Pancreas (tissue), 10 donors: ENCODE data around the gene HINFP. TPM values are rescaled to one million over a fixed set of nuclear protein-coding genes. Genes with fewer than 3 reads are reported as not detected.

Source experiments
- ATAC-seq, 4 donors: fragments of 200-7000 bp; cut with Tn5 transposase; one replicate each; pipeline versions ENCODE4 v1.8.0 to v1.9.1; 2020; ENCODE audit warnings: mild to moderate bottlenecking in 4 of 4, moderate library complexity in 4 of 4
- DNase-seq, 6 donors: peaks; one replicate each; pipeline ENCODE4 v3.0.0-alpha.2; 2020
- FAIRE-seq: peaks from 2 replicates; lab custom pipeline; 2012; peaks lifted over from hg19 to GRCh38; lab: Jason Lieb, UNC
- H3K27ac ChIP-seq, 4 donors: fragments of 200-600 bp; sonication (generic); 1 replicate in 3 of 4; 2 replicates in 1 of 4; pipeline versions ENCODE4 v1.5.0 to v1.8.0; 2020
- H3K27me3 ChIP-seq, 4 donors: fragments of 200-600 bp; one replicate each; pipeline ENCODE4 v1.8.0; 2021
- H3K36me3 ChIP-seq, 3 donors: fragments of 200-600 bp; sonication (generic) in 1 of 3; one replicate each; pipeline versions ENCODE4 v1.5.0 to v1.8.0; 2020 to 2021
- H3K4me1 ChIP-seq, 3 donors: fragments of 200-600 bp; one replicate each; pipeline ENCODE4 v1.8.0; 2021
- H3K4me3 ChIP-seq, 4 donors: fragments of 200-600 bp; sonication (generic) in 2 of 4; one replicate each; pipeline versions ENCODE4 v1.5.0 to v1.8.0; 2020 to 2021
- H3K9me3 ChIP-seq, 4 donors: fragments of 200-600 bp; one replicate each; pipeline ENCODE4 v1.8.0; 2021
- WGBS, 2 donors: extraction: QIAGEN DNeasy Blood & Tissue Kit; methylation state at CpG; one replicate each; pipeline ENCODE4 v1.1.7; 2013; 5-methylcytosine and 5-hydroxymethylcytosine counted together
- intact Hi-C, 3 donors: fragments of 100-400 bp; cut with DNase I; formaldehyde crosslinking; loops; one replicate each; pipeline versions ENCODE4 v1.11.1 to v1.14.2; 2022
- polyA plus RNA-seq, 2 donors: library from polyadenylated mRNA; stranded (reverse); fragments of 200-250 nt; gene quantifications; one replicate each; pipeline ENCODE4 v1.2.3, GENCODE V29; 2013
- total RNA-seq, 6 donors: library from RNA; stranded (reverse); fragmentation: NEBNext Ultra II Directional in 4 of 6; extraction: Animal tissue kit (Norgen Biotek cat#: 25700) in 4 of 6; gene quantifications; one replicate each; pipeline versions ENCODE4 v1.2.1 to v1.2.4, GENCODE V29; 2021 to 2023
- TF ChIP-seq, protein P1 (sequence below), 4 donors: fragments of 200-600 bp; sonication (generic) in 3 of 4; IDR thresholded peaks; one replicate each; pipeline versions ENCODE4 v1.5.0 to v1.8.0; 2021; ENCODE audit warnings: antibody characterized with exemption in 4 of 4
- donor health status: healthy with polysubstance abuse.
- donor health status: DM: no; HTN: no; CAD: no; lungs with moderate emphysema.
- donor health status: DM: no; HTN: no; CAD: no.
- donor health status: control.
- donor health status: control.
- donor health status: Bipolar disorder and iron deficiency.
- donor health status: DM: yes; HTN: yes; CAD: no.
- donor health status: DM: no; HTN: no; CAD: no.
- donor health status: DM: no; HTN: no; CAD: no.
- donor health status: DM: yes; HTN: yes; CAD: no.

Gene HINFP
- total and polyA plus RNA-seq, 8 donors, result 8.6 to 21.3 (median 13.3) TPM

DNA sequence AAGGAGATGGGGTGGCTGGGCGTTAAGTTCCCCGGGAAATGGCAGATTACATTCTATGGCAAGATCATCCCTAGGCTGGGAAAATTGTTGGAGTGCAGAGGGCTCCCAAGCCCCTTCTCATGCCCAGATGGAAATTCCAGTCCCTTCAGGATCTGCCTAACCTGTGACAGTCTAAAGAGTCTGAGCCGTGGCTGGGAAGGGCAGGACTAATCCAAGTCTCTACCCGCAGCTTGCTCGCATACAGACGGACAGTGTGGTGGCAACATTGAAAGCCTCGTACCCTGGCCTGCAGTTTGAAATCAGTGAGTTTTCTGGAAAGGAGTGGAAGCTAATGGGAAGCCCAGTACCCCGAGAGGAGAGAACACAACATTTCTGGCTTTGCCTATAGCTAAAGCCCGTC lies 33.0 kb upstream of the HINFP start:
- ATAC-seq (no peak), DNase-seq (no peak), FAIRE-seq (no peak)
- Histone ChIP-seq H3K9me3 (no peaks in the 10 kb centered on the region), H3K27ac (no peak overlapping the region), H3K27me3 (no peaks in the 10 kb centered on the region), H3K4me1 (peaks cover 4 to 16% (median 15%) of the 10 kb centered on the region in 3 donors), H3K36me3 (no peaks in the 10 kb centered on the region), H3K4me3 (no peak overlapping the region)
- TF ChIP-seq, protein P1, sequence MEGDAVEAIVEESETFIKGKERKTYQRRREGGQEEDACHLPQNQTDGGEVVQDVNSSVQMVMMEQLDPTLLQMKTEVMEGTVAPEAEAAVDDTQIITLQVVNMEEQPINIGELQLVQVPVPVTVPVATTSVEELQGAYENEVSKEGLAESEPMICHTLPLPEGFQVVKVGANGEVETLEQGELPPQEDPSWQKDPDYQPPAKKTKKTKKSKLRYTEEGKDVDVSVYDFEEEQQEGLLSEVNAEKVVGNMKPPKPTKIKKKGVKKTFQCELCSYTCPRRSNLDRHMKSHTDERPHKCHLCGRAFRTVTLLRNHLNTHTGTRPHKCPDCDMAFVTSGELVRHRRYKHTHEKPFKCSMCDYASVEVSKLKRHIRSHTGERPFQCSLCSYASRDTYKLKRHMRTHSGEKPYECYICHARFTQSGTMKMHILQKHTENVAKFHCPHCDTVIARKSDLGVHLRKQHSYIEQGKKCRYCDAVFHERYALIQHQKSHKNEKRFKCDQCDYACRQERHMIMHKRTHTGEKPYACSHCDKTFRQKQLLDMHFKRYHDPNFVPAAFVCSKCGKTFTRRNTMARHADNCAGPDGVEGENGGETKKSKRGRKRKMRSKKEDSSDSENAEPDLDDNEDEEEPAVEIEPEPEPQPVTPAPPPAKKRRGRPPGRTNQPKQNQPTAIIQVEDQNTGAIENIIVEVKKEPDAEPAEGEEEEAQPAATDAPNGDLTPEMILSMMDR (IDR thresholded peaks at IDR 0.05), result no peak
- intact Hi-C loops, result no loop called here
- WGBS, 2 donors, result 93 to 95% methylated on average over 9 of the region's 9 CpGs

DNA sequence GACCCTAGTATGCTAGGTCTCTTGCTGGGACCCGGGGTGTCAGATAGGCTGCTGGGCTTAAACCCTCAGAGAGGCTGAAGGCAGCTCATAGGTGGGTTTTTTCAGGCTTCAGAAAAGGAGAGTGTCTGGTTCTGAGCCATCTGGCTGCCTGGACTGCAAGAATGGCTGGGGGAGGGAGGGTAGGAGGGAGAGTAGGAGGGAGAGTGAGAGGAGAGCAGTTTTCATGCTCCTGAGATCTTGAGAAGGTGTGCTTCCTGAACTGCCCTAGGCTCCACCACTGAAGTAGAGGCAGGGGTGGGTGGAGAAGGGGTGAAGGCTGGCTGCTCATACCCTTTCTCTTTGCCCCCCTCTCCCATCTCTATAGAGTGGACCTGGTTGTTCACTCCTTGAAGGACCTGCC lies 32.1 kb upstream of the HINFP start:
- Histone ChIP-seq H3K27ac (no peak overlapping the region), H3K4me3 (no peak overlapping the region), H3K9me3 (no peaks in the 10 kb centered on the region), H3K27me3 (no peaks in the 10 kb centered on the region), H3K36me3 (no peaks in the 10 kb centered on the region), H3K4me1 (peaks cover 10 to 21% (median 16%) of the 10 kb centered on the region in 3 donors)
- intact Hi-C loops, result no loop called here
- 86 to 88% methylated on average over 1 of the region's 1 CpG for WGBS, 2 donors
- TF ChIP-seq, protein P1 (IDR thresholded peaks at IDR 0.05), result no peak
- FAIRE-seq, result no peak
- ATAC-seq, result no peak
- DNase-seq, result no peak

DNA sequence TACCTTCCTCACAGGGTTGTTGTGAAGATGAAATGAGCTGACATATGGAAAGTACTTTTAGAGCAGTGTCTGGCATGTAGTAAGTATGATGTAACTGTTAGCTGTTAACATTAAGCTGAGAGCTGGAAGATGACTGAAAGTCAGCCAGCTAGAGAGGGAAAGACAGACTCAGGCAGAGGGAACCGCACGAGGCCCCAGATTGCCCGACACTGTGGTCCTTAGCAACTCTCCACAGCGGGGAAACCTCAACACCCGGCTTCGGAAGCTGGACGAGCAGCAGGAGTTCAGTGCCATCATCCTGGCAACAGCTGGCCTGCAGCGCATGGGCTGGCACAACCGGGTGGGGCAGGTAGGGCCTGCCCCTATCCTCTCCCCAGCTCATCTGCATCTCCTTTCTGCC lies 30.2 kb upstream of the HINFP start:
- Histone ChIP-seq H3K36me3 (no peaks in the 10 kb centered on the region), H3K9me3 (no peaks in the 10 kb centered on the region), H3K27me3 (no peaks in the 10 kb centered on the region), H3K4me1 (peaks cover 9 to 16% (median 11%) of the 10 kb centered on the region in 3 donors), H3K4me3 (no peak overlapping the region), H3K27ac (no peak overlapping the region)
- ATAC-seq (no peak), DNase-seq (no peak), FAIRE-seq (no peak)
- WGBS, 2 donors, result 86 to 89% methylated on average over 9 of the region's 9 CpGs
- TF ChIP-seq, protein P1 (IDR thresholded peaks at IDR 0.05), result no peak
- intact Hi-C loops, result no loop called here

DNA sequence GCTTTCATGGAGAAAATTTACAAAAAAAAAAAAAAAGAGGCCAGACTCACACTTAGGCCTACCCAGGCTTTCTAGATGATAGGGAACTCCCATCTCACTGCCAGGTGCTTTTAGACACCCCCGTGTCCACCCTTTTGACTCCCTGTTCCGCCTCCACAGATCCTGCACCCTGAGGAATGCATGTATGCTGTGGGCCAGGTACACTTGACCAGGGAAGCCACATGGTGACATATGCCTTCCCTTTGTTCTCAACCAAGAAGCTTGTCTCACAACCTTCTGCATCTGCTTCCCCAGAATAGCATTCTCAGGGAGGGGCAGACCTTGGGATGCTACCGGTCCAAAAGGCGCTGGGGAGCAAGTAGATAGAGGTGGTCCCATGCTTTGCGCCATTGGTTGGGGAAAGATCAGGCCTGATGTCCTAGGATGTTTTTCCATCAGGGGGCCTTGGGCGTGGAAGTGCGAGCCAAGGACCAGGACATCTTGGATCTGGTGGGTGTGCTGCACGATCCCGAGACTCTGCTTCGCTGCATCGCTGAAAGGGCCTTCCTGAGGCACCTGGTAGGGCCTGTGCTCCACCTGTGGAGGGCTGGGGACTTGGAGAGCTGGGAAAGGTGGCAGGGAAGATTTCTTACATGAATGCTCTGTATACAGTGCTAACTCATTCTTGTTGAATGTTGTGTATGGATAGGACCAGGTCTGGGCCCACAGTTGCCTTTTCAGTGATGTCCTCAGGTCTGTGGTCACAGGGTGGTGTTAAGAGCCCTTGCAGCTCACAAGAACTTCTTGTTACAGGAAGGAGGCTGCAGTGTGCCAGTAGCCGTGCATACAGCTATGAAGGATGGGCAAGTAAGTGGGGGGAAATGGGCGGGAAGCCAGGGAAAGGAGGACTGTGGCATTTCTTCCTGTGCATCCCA lies 29.2 kb upstream of the HINFP start:
- WGBS, 2 donors, result 84 to 86% methylated on average over 13 of the region's 13 CpGs
- Histone ChIP-seq H3K27me3 (no peaks in the 10 kb centered on the region), H3K36me3 (peaks cover 0 to 9% (median 0%) of the 10 kb centered on the region in 3 donors), H3K27ac (no peak overlapping the region), H3K9me3 (no peaks in the 10 kb centered on the region), H3K4me1 (peaks cover 9 to 16% (median 11%) of the 10 kb centered on the region in 3 donors), H3K4me3 (peak overlapping the region in 1 of 4 donors; percentile 85)
- intact Hi-C loops, result no loop called here
- ATAC-seq (no peak), DNase-seq (no peak), FAIRE-seq (no peak)
- TF ChIP-seq, protein P1 (IDR thresholded peaks at IDR 0.05), result no peak
